Activated CD8-positive, alpha-beta memory T cell treated with anti-CD3 and anti-CD28 coated beads, Interleukin-2, amount 50 U/mL, for 48 hours (primary cell): Measurements from ENCODE around the gene C6orf89.

Source experiments
- DNase-seq: peaks from one replicate; pipeline ENCODE4 v3.0.0-alpha.2; 2020

C6orf89 gene

DNA sequence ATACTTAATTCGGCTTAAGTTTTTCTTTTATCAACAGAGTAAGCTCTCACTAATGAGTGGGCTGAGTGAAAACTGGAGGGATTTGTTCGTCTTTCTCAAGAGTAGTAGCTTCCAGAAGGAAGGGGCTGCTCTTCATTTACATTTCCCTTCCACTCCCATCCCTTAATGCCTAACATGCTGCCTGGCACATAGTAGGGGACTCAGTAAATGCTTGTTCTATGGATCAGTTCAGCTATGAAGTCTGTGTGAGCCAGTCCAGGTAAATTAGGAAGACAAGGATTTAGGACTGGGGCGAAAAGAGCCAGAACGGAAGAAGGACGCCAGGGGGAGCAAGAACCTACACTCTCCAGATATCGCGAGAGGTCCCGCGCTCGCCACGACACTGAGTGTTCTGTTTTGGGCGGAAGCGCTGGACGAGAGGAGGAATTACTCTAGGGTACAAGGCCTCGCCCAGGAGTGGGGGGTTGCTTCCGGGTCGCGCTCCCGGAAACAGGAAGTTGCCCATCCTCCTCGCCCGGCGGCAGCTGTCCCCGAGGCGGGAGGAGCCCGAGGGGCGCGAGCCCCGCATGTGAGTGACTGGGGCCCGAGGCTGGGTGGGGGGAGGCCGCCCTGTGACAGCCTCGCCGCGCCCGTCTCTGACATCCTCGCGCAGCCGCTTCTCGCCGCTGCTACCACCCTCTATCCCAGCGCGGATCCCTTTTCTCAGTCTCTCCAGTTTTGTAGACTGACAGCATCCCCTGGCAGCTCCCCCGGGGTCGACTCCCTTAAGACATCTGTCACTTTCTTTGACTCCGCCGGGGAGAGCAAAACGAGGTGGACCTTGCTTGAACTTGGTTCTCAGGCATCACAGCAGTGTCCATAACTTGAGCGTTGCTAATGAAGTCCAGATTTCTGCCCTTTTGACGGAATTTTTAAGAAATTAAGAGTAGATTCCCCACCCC is at the start of gene C6orf89:
Gene C6orf89 (plus strand): TSS at position 492 of the 941 bp plus-strand sequence. CDS start 13,493 bp downstream, outside the sequence.
- DNase-seq = peak; percentile 96

- no peak for DNase-seq
Measured at GRCh38 chr6:36836111-36837021, 49.4 kb upstream of the C6orf89 start.

DNA sequence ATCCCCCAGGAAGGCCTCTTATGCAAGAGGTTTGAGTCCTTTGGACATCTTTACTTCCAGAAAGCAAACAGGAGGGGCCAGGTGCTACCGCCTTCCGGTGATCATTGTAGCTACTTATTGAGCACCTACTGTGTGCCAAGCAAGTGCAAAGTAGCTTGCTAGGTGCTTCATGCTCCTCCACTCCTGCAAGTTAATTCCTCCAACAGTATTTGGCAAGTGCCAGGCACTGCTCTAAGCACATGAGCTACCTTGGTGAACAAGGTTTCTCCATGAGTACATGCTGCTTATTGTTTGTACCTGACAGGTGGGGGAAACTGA is 48.8 kb upstream of the C6orf89 start:
- no peak for DNase-seq

- DNase-seq = no peak
Measured at GRCh38 chr6:36837686-36838085, 48.1 kb upstream of the C6orf89 start.

- no peak for DNase-seq
Measured at GRCh38 chr6:36838896-36839748, 46.6 kb upstream of the C6orf89 start, which contains the start of gene CPNE5. CPNE5 (minus strand) TSS chr6:36839444; CDS start chr6:36839377, 67 bp downstream.

DNA sequence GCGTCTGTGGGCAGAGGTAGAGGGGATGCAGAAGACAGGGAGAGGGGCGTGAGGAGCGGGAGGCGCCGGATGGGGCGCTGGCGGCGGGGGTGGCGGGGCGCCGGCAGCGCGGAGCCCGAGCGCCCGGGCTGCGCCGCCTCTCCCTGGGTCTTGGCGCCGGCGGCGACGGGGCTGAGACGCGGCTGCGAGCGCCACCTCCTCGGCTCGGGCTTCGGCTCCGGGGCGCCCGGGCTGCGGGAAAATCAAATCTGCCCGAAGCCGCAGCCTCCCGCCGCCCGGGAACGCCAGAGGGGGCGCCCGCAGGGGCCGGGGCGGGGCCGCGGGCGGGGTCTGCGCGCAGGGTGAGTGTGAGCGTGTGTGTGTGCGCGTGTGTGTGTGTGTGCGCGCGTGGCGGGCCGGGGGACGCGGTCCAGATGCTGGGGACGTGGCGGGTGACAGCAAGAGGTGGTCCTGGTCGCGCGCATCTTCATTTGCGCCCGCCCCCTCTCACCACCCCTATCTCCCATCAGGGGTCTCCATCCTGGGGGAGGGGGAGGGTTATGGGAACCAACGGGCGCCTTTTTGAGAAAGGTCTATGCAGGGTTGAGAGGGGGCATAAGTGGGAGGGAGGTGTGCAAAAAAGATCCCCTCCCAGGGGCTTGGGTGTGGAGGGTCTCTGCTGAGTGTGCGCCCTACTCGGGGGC is 45.9 kb upstream of the C6orf89 start:
- peak; percentile 71 for DNase-seq

- peak; percentile 64 for DNase-seq
Measured at GRCh38 chr6:36840432-36841403, 45.0 kb upstream of the C6orf89 start.

GRCh38 chr6:36841756-36842155 is 44.0 kb upstream of the C6orf89 start:
- DNase-seq = no peak

GRCh38 chr6:36843170-36843569 is 42.6 kb upstream of the C6orf89 start:
- DNase-seq = no peak

- DNase-seq = no peak
Measured at GRCh38 chr6:36844232-36845170, 41.3 kb upstream of the C6orf89 start.

- DNase-seq = no peak
Measured at GRCh38 chr6:36845233-36845632, 40.5 kb upstream of the C6orf89 start.

- DNase-seq = no peak
Measured at GRCh38 chr6:36847152-36847551, 38.6 kb upstream of the C6orf89 start.

GRCh38 chr6:36847991-36848390 is 37.8 kb upstream of the C6orf89 start:
- no peak for DNase-seq

GRCh38 chr6:36848658-36849441 is 36.9 kb upstream of the C6orf89 start:
- DNase-seq = no peak

GRCh38 chr6:36850021-36850420 is 35.7 kb upstream of the C6orf89 start:
- no peak for DNase-seq

GRCh38 chr6:36851149-36851614 is 34.6 kb upstream of the C6orf89 start:
- DNase-seq = no peak

DNA sequence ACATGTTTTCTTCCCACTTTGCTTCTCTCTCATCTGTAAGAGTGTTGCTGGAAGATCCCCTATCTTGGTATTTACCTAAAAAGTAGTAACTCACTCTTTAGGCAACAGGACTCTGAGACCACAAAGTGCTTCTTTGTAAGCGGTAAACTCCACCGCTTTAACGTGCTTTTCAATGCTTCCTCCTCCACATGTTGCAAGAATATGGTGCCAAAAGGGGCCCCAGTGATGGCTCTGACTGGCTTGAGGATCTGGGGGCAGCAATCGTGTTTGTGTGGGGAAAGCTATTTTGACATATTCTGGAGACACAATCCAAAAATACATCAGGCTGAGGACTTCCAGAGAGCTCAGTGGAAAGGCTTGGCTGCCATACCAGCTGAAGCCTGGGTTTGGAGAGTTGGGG is 34.1 kb upstream of the C6orf89 start:
- no peak for DNase-seq

GRCh38 chr6:36852481-36853147 is 33.1 kb upstream of the C6orf89 start:
- DNase-seq = no peak
